HG02588 (cell line): Measurements from ENCODE around the gene GBX2.
"Not testable (repeated sequence)": the region's sequence is repeated elsewhere in the genome, so short reads cannot be mapped to it uniquely, and the experiment has no call there.

Source experiments
- ATAC-seq: cut with Tn5 transposase; IDR thresholded peaks from one replicate; pipeline ENCODE4 v1.9.1; 2021; ENCODE audit warnings: mild to moderate bottlenecking, moderate library complexity; ENCODE audit not compliant: unreplicated experiment

Gene GBX2

GRCh38 chr2:236157815-236158498 lies 10.2 kb downstream of the GBX2 start:
- no peak for ATAC-seq

DNA sequence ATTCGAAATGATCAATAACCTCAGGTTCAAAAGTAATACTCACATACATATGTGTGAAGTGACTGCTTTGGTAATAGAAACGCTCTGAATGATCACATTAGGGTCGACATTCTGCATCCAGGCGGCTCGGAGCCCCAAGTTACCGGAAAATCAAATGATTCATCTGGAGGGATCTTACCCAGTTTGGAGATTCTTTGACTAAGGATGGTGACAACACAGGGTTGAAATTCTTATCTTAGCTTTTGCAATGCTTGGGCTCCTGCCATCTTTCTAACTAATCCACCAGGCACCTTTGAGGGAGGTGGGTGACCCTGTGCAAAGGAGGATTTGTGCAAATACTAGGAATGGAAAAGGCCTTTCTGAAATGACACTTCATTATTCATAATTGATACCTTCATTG lies 10.8 kb downstream of the GBX2 start:
- ATAC-seq: no peak

DNA sequence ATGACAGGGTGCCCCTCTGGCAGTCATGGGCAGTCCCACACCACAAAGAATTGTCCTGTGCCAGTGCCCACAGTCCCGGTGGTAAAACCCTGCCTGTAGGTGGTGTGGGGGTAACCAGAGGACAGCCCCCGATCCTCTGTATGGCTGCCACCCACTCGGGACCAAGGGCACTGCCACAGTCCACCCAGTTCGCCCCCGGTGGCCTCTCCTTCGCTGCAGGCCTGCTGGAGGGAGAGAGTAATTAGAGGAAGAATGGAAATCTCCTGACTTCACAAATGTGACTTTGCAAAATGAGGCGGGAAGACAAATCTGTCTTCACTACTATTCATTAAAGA lies 11.4 kb downstream of the GBX2 start:
- no peak for ATAC-seq

GRCh38 chr2:236156095-236156859 lies 11.9 kb downstream of the GBX2 start:
- no peak for ATAC-seq

GRCh38 chr2:236155406-236155805 lies 12.8 kb downstream of the GBX2 start:
- no peak for ATAC-seq

DNA sequence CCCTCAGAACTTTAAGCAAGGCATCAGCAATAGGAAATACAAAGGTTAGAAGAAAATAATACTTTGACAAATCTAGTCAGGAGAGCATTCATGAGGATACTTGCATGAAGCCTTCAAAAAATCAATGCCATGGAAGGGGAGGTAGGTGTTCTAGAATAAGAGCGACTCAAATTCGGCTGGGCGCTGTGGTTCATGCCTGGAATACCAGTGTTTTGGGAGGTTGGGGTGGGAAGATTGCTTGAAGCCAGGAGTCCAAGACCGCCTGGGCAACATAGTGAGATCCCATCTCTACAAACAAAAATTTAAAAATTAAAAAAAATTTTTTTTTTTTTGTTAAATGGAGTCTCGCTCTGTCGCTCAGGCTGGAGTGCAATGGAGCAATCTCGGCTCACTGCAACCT lies 21.8 kb downstream of the GBX2 start:
- ATAC-seq: no peak

DNA sequence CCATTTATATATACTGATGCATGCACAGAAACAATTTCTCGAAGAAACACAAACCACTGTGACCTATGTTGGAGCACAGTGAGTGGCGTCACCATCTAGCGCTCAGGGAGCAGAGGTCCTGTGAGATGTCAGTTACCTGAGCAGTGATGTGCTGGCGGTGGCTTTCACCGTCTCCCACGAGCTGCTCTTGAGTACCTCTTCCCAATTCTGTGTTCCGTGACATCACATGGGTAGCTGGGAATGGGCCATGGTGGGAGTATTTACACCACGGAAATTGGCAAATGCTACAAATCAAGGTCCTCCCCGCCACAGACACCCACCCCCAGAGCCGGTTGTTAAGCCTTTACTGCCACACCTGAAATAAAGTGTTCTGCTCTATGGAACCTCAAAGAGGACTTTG lies 24.4 kb downstream of the GBX2 start:
- no peak for ATAC-seq

DNA sequence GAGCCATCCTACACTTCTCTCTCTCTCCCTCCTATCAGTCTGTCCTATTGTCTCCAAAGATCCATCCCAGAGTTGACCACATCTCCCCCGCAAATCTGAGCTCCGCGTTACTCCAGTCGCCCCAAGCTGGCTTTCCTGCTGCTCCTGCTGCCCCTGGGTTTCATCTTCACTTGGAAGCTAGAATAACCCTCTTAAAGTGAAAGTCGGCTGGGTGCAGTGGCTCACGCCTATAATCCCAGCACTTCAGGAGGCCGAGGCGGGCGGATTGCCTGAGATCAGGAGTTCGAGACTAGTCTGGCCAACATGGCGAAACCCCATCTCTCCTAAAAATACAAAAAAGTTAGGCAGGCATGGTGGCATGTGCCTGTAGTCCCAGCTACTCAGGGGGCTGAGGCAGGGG lies 26.6 kb downstream of the GBX2 start:
- ATAC-seq: not testable (repeated sequence)

- no peak for ATAC-seq
Measured at GRCh38 chr2:236137066-236137465, 31.1 kb downstream of the GBX2 start.

- no peak for ATAC-seq
Measured at GRCh38 chr2:236136538-236136937, 31.6 kb downstream of the GBX2 start.

DNA sequence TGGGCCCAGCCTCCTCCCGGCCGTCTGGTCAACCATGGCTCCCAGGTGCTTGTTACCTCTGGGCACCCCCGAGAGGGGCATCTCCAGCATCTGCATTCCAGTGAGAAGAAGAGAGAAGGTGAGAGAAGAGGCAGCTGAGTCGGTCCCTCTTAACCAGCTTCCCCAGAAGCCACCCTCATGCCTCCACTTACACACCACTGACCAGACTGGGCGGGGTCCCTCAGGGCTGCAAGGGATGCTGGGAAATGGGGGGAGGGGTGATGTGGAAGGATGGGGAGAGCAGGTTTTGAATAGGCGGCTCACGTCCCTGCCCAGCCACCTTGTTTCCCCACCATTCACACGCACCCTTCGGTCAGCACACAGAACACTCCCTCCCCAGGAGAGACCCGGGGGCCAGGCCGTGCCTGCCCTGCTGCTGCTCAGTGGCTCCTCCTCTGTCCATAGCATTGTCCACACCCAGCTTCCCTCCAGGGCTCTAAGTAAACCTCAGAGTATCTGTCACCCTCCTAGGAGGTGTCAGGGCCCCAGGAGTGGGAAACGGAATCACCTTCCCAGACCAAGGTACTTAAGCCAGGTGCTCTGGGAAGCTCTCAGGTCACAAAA lies 34.7 kb downstream of the GBX2 start:
- no peak for ATAC-seq

DNA sequence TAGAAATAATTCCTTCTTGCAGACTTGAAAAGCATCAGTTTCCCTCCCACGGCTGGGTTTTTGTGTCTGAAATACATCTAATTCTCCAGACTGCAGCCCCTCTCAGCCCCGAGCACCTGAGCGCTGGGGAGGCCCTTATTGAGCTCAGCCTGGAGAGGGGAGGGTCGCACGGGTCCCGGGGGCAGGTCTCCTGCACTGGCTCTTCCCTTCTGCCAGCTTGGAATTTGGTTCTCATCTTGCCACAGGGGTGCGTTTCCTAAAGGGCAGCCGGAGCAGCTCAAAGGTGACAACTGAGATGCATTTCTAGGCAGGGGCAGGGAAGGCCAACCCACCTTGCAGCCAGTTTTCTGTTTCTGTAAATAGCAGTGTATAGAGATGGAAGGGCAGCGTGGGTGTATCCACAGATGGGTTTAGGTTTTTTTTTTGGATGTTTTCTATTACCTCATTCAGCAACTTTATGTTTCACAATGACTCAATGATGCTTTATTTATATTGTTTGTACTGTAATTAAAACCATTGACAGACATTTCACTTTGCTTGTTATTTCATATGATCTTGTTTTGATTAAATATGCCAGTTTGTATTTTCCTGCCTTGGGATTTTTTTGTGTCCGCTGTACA lies 37.0 kb downstream of the GBX2 start:
- ATAC-seq: no peak

GRCh38 chr2:236130349-236130998 lies 37.7 kb downstream of the GBX2 start:
- no peak for ATAC-seq

- no peak for ATAC-seq
Measured at GRCh38 chr2:236129935-236130334, 38.3 kb downstream of the GBX2 start.

- ATAC-seq: no peak
Measured at GRCh38 chr2:236128321-236128720, 39.9 kb downstream of the GBX2 start.

DNA sequence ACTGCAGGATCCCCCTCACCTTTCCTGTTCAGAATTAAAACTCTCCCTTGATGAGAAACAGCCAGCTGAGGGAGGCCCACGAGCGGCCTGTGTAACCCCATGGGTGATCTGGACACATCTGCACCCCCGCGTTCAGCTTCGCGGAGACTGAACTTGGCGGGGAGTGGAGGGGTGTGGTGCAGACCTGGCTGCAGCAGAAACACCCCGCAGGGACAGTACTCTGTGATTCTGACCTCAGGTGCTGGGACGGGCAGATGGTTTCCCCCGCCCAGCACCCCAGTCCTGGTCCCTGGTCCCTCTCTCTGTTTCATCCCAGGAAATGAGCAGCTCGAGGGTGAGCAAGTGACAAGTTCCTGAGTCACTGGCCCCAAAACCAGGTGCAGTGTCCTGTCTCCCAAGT lies 41.2 kb downstream of the GBX2 start:
- no peak for ATAC-seq

- no peak for ATAC-seq
Measured at GRCh38 chr2:236125541-236125940, 42.6 kb downstream of the GBX2 start.

DNA sequence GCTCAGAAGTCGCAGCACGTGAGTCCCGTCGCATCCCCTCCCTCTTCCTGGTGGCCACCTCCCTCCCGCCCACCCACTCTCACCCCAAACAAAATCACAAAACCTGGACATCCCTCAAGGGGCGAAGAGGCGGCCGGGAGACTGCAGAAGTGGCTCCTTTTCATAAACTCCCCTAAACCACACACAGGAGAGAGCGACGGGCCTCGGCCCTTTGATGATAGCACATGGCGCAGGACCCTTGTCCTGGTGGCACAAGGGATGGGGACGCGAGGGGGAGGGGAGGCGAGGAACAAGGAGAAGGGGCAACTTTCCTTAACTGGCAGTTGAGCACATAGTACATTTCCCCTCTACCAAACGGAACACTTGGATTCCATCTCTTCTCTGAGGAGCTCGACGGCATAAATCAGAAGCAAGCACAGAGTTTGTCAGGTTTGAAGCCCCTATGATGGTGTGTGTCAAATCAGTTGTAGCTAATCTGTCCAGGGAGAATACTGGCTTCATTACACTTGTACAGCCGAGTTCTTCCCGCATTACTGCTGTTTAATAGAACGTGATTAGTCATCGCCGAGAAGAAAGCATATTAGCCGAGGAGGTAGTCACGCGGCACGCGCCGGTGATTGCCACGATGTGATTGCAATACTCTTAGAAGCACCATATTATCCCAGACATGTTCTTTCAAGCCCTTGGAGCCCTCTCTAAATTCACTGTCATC lies 43.8 kb downstream of the GBX2 start:
- ATAC-seq: no peak

- no peak for ATAC-seq
Measured at GRCh38 chr2:236123716-236124115, 44.5 kb downstream of the GBX2 start.

DNA sequence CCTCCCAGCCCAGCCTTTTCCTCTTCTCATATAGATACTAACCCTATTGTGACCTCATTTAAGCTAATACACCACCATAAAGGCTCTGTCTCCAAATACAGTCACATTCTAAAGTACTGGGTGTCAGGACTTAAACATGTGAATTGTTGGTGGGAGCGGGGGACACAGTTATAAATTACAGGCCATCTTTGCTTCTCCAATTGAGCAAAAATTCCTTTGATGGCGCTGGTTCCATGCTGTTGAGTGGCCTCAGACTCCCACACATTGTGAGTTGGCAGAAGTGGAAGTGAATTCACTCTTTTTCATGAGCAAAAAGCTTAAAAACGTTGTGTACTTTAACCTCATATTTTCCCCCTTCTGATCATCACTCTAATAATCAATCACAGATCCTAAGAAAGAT lies 46.0 kb downstream of the GBX2 start:
- no peak for ATAC-seq

GRCh38 chr2:236121546-236121945 lies 46.6 kb downstream of the GBX2 start:
- ATAC-seq: no peak
